RWPE2 (cell line): Measurements from ENCODE around the gene ZNF385C.
A peak's percentile ranks its signal among the peaks of the same experiment; 100 is the strongest.

Source experiments
- ATAC-seq: fragments of 200-7000 bp; cut with Tn5 transposase; 3 replicates; pipeline ENCODE4 v1.9.1; 2021; ENCODE audit warnings: low read depth
- DNase-seq: peaks from one replicate; pipeline ENCODE4 v3.0.0-alpha.2; 2020; ENCODE audit warnings: low spot score
- H3K27ac ChIP-seq: fragments of 450-650 bp; 2 replicates; pipeline ENCODE4 v1.5.1; 2017; ENCODE audit warnings: mild to moderate bottlenecking; ENCODE audit not compliant: poor library complexity, severe bottlenecking
- H3K27me3 ChIP-seq: fragments of 250-450 bp; sonication (Bioruptor Pico); 2 replicates; pipeline ENCODE4 v1.5.1; 2021; ENCODE audit warnings: mild to moderate bottlenecking, moderate library complexity; ENCODE audit not compliant: insufficient read depth, poor library complexity, severe bottlenecking
- H3K36me3 ChIP-seq: fragments of 250-450 bp; sonication (Bioruptor Pico); 2 replicates; pipeline ENCODE4 v1.5.1; 2020; ENCODE audit warnings: low read depth, mild to moderate bottlenecking, moderate library complexity
- H3K4me1 ChIP-seq: fragments of 250-450 bp; sonication (Bioruptor Pico); 2 replicates; pipeline ENCODE4 v1.5.1; 2021; ENCODE audit warnings: mild to moderate bottlenecking, moderate library complexity; ENCODE audit not compliant: insufficient read depth, poor library complexity, severe bottlenecking
- H3K4me3 ChIP-seq: fragments of 250-450 bp; sonication (Bioruptor Pico); 2 replicates; pipeline ENCODE4 v1.5.1; 2021; ENCODE audit warnings: mild to moderate bottlenecking, moderate library complexity; ENCODE audit not compliant: severe bottlenecking
- H3K9me3 ChIP-seq: fragments of 250-450 bp; sonication (Bioruptor Pico); 2 replicates; pipeline ENCODE4 v1.5.1; 2021; ENCODE audit warnings: mild to moderate bottlenecking, moderate library complexity; ENCODE audit not compliant: severe bottlenecking
- TF ChIP-seq, protein P1 (sequence below): fragments of 450-650 bp; IDR thresholded peaks from one replicate; pipeline ENCODE4 v1.5.1; 2017; ENCODE audit warnings: mild to moderate bottlenecking, moderate library complexity; ENCODE audit not compliant: poor library complexity, severe bottlenecking

Gene ZNF385C

GRCh38 chr17:42009170-42009569 lies 89.1 kb downstream of the ZNF385C start:
- Histone ChIP-seq H3K27me3 (no peaks in the 10 kb centered on the region), H3K4me1 (peaks cover 34% of the 10 kb centered on the region), H3K4me3 (no peak overlapping the region), H3K36me3 (peaks cover 19% of the 10 kb centered on the region), H3K27ac (peak overlapping the region; percentile 79), H3K9me3 (no peaks in the 10 kb centered on the region)
- DNase-seq (no peak), ATAC-seq (no peak)
- TF ChIP-seq, protein P1, sequence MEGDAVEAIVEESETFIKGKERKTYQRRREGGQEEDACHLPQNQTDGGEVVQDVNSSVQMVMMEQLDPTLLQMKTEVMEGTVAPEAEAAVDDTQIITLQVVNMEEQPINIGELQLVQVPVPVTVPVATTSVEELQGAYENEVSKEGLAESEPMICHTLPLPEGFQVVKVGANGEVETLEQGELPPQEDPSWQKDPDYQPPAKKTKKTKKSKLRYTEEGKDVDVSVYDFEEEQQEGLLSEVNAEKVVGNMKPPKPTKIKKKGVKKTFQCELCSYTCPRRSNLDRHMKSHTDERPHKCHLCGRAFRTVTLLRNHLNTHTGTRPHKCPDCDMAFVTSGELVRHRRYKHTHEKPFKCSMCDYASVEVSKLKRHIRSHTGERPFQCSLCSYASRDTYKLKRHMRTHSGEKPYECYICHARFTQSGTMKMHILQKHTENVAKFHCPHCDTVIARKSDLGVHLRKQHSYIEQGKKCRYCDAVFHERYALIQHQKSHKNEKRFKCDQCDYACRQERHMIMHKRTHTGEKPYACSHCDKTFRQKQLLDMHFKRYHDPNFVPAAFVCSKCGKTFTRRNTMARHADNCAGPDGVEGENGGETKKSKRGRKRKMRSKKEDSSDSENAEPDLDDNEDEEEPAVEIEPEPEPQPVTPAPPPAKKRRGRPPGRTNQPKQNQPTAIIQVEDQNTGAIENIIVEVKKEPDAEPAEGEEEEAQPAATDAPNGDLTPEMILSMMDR, result no peak

DNA sequence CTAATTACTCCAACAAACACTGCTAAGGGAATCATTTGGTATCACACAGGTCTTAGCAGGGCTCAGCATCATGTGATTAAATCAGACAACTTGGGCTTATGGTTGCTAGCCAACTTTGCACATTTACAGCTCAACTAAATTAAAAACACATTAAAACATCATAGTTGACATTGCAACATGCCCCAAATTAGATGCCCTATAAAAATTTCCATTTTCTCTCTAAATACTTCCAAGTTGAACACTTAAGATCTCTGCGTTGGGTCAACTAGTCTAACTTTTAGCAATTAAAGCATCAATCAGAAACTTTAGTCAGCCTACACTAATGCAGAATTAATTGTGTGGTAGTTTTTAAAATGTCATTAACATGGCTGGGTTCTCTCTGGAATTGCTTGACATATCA lies 93.1 kb downstream of the ZNF385C start:
- ATAC-seq, result no peak
- no peaks in the 10 kb centered on the region for H3K27me3 ChIP-seq
- peaks cover 13% of the 10 kb centered on the region for H3K4me1 ChIP-seq
- no peak for DNase-seq
- H3K27ac ChIP-seq, result no peak overlapping the region
- no peaks in the 10 kb centered on the region for H3K9me3 ChIP-seq
- TF ChIP-seq, protein P1, result no peak
- no peak overlapping the region for H3K4me3 ChIP-seq
- peaks cover 48% of the 10 kb centered on the region for H3K36me3 ChIP-seq

- no peak overlapping the region for H3K4me3 ChIP-seq
- H3K27ac ChIP-seq, result peak overlapping the region; percentile 22
- TF ChIP-seq, protein P1, result no peak
- no peaks in the 10 kb centered on the region for H3K9me3 ChIP-seq
- H3K4me1 ChIP-seq, result peaks cover 5% of the 10 kb centered on the region
- H3K36me3 ChIP-seq, result peaks cover 55% of the 10 kb centered on the region
- ATAC-seq (peak; percentile 25; the same call in 1 of the 3 replicates), DNase-seq (no peak)
- no peaks in the 10 kb centered on the region for H3K27me3 ChIP-seq
Observed at GRCh38 chr17:42002792-42003301, 95.4 kb downstream of the ZNF385C start.

DNA sequence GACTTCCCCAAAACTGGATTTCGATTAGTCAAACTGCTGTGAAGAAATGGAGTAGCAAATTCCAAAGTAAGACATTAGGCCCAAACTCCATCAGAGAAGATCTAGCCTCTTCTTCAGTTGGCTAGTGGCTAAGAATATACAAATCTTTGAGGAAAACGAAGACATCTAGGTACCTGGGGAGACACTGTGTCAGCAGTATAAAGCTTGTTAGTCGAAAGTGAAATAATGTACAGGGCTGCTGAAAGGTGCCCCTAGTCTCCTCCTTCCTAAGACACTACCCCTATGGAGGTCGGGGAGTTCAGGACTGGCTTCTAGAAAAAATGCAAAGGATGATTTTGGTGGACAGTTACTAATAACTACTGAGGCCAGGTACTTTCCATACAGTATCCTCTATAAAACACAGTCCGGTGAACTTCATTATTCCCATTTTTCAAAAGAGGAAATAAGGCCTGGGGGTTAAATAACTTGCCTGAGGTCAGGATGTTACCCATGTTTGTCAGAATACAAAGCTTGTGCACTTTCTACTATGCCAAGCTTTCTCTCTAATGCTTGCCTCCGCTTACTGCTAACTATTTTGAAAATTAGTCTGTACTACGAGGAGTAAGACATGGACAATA lies 96.0 kb downstream of the ZNF385C start:
- ATAC-seq, result no peak
- Histone ChIP-seq H3K27me3 (no peaks in the 10 kb centered on the region), H3K4me1 (peaks cover 5% of the 10 kb centered on the region), H3K36me3 (peaks cover 61% of the 10 kb centered on the region), H3K27ac (peak overlapping the region; percentile 22), H3K9me3 (no peaks in the 10 kb centered on the region), H3K4me3 (no peak overlapping the region)
- TF ChIP-seq, protein P1, result no peak
- DNase-seq, result no peak

GRCh38 chr17:42001729-42002128 lies 96.5 kb downstream of the ZNF385C start:
- peaks cover 66% of the 10 kb centered on the region for H3K36me3 ChIP-seq
- TF ChIP-seq, protein P1, result no peak
- no peak overlapping the region for H3K27ac ChIP-seq
- no peak overlapping the region for H3K4me3 ChIP-seq
- H3K4me1 ChIP-seq, result peaks cover 5% of the 10 kb centered on the region
- no peak for DNase-seq
- no peak for ATAC-seq
- H3K9me3 ChIP-seq, result no peaks in the 10 kb centered on the region
- no peaks in the 10 kb centered on the region for H3K27me3 ChIP-seq
